Right lung (tissue), 5 donors: ENCODE measurements around the gene SSC4D. TPM values are rescaled to one million over a fixed set of nuclear protein-coding genes. Genes with fewer than 3 reads are reported as not detected.
A peak's percentile ranks its signal among the peaks of the same experiment; 100 is the strongest.
"Not testable (repeated sequence)": the region's sequence is repeated elsewhere in the genome, so short reads cannot be mapped to it uniquely, and the experiment has no call there.

Experiments used
- DNase-seq, 2 donors: peaks; one replicate each; pipeline ENCODE4 v3.0.0-alpha.2; 2013
- polyA plus RNA-seq, 5 donors: library from polyadenylated mRNA; unstranded; fragments of 120-200 nt; gene quantifications; one replicate each; pipeline versions ENCODE4 v1.2.1 to v1.2.3, GENCODE V29; 2013; ENCODE audit warnings: inconsistent platforms in 1 of 5, low replicate concordance in 1 of 5; ENCODE audit not compliant: insufficient read length in 5 of 5, insufficient read depth in 1 of 5

SSC4D gene
- polyA plus RNA-seq, 5 donors, result 0.99 to 2.0 (median 1.6) TPM

DNA sequence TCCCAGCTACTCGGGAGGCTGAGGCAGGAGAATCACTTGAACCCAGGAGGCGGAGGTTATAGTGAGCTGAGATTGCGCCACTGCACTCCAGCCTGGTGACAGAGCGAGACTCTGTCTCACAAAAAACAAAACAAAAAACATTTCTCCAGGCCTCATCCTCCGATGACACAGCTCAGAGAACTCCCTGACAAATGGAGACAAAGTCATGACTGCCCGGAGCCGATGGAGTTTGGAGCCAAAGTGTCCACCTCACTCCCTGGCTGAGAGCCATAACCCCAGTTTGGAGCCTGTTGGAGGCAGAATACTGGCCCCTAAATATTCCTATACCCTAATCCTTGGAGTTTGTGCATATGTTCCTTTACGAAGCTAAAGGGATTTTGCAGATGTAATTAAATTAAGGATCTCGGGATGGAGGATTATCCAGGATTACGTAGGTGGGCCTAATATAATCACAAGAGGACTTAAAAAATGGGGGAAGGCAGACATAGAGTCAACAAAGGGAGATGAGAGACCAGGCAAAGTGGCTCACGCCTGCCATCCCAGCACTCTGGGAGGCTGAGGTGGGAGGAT, 22.7 kb downstream of the SSC4D start:
- DNase-seq, result no peak

- DNase-seq, result no peak
Observed at GRCh38 chr7:76383089-76383944, 26.2 kb downstream of the SSC4D start.

DNA sequence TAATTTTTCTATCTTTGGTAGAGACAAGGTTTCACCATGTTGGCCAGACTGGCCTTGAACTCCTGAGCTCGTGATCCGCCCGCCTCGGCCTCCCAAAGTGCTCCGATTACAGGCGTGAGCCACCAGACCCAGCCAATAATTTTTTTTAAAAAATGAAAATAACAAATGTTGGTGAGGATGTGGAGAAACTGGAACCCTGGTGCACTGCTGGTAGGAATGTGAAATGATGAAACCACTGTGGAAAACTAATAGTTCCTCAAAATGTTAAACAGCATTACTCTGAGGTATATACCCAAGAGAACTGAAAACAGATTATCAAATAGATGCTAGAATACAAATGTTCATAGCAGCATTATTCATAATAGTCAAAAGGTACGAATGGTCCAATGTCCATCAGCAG, 27.7 kb downstream of the SSC4D start:
- DNase-seq, result no peak

- DNase-seq, result no peak
Observed at GRCh38 chr7:76380623-76380966, 28.9 kb downstream of the SSC4D start.

DNA sequence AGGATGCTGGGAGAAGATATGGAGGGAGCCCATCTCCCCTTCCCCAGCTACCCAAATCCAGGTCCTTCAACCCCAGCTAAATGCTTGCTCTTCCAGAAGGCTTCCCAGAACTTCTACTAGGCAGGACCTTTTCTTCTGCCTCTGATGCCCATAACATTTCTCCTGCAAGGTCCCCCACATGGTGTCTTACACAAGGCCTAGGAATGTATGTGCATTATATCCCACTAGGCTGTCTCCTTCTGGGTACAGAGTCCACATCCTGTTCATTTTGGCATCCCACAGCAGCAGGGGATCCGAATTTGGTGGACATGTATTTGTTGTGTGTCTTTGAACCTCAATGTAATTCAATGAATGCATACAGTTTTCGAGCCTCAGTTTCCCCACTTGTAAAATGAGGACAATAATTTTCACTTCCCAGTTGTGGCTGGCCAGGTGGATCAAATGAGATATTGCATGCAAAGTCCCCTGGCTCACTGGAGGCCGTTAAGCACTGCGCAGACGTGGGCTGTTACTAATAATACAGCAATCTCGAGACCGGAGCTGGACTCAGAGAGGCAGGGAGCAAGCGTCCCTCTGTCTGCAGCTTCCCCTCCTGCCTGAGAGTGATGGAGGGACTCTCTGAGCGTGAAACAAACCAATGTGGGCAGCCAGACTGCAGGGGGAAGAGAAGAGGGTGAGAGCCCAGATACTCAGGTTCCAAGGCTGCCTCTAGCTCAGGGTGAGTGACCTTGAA, 32.1 kb downstream of the SSC4D start:
- DNase-seq, result no peak

DNA sequence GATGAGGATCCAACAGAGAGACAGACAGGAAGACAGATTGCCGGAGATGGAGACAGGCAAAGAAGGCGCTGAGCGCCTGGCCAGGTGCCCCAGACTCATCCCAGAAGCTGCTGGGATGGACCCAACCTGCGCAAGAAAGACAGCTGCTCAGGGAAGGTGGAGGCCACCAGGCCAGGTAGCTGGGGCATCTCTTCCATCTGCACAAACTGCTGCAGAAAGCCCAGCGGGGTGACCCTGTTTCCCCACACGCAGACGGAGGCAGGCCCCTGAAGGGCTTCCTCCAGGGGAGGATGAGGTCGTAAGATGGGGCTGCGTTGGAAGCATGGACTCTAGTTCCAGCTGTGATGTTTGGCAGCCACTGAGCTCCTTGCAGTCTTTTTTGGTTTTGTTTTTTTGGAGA, 34.2 kb downstream of the SSC4D start:
- DNase-seq, result no peak

GRCh38 chr7:76372984-76373833, 36.3 kb downstream of the SSC4D start:
- no peak for DNase-seq

DNA sequence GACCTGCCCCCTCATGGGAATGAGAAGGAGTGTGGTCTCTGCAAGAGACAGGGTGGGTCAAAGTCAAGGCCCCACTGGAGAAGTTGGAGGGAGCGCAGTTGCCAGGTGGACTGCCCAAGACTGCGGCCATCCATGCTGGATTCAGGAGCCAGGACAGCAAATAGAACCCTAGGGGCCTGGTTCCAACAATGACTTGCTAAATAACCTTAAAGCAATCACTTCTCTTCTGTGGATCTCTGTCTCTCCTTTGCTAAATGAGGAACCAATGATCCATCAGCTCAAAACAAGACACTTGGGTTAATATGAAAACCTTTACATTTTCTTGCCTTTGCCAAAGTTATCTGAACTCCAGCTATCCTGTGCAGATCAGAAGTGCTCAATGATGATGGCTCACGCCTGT, 38.1 kb downstream of the SSC4D start:
- no peak for DNase-seq

GRCh38 chr7:76369018-76369417, 40.5 kb downstream of the SSC4D start:
- no peak for DNase-seq

DNA sequence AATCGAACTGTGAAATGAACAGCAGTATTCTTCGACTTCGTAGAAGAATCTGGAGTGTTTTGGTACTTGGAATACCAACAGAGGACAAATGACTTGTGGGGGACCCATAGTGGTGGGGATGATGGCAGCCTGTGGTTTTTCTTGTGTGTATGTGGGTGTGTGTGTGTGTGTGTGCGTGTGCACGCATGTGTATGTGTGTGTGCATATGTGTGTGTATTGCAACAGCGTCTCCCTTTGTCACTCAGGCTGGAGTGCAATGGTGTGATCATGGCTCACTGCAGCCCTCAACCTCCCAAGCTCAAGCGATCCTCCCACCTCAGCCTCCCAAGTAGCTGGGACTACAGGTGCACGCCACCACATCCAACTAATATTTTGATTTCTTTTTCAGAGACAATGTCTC, 41.3 kb downstream of the SSC4D start:
- DNase-seq, result no peak

DNA sequence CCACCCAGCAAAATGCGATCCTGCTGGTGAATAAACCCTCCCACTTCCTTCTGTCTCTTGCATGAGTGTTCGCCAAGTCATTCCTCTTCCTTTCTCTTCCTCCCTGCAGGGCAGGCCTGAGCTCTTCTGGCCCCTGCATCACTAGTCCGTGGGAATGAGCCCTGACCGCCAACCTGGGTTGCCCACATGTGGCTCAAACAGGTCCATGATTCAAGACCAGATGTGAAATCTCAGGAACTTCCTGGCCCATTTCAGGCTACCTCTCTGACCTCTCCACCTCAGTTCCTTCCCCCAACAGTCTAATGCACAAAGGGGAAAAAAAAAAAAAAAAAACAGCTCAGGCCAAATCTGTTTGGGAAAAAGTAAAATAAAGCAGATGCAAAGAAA, 45.3 kb downstream of the SSC4D start:
- DNase-seq, result peak in 1 of 2 donors; percentile 21

- not testable (repeated sequence) for DNase-seq
Observed at GRCh38 chr7:76363754-76364153, 45.7 kb downstream of the SSC4D start.

- no peak for DNase-seq
Observed at GRCh38 chr7:76359978-76360638, 49.4 kb downstream of the SSC4D start.

- DNase-seq, result peak; percentile 98 to 99
Observed at GRCh38 chr7:76359111-76359977, 50.2 kb downstream of the SSC4D start.

DNA sequence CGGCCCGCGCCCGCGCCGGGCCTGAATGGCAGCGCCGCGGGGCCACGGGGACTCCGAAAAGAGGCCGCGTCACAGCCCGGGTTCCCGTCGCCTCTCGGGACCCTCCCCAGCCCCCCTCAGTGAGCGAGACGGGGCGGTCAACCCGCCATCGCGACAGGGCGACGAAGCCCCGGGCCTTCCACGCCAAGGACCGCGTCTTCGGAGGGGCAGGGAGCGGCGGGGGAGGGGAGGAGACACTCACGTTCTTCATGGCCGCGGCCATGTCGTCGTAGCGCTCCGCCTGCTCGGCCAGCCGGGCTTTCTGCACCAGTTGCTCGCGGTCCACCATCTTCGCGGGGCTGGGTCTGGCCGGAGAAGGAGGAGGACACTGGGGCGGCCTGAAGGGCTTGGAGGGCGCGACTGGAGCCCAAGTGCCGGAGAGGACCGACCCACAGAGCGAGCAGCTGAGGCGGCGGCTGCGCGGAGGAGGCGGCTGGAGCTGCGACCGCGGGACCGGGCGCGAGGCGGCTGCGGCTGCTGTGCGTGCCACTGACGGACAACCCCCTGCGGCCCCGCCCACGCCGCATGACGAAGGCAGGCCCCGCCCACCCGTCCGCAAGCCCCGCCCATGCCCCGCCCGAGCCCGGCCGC, 50.9 kb downstream of the SSC4D start, which contains the start of gene YWHAG:
Gene YWHAG (minus strand): TSS at position 511 of the 630 bp plus-strand sequence. CDS start 183 bp downstream, at position 328.
- peak in 1 of 2 donors; percentile 91 for DNase-seq

GRCh38 chr7:76358011-76358480, 51.5 kb downstream of the SSC4D start:
- peak in 1 of 2 donors; percentile 38 for DNase-seq

DNA sequence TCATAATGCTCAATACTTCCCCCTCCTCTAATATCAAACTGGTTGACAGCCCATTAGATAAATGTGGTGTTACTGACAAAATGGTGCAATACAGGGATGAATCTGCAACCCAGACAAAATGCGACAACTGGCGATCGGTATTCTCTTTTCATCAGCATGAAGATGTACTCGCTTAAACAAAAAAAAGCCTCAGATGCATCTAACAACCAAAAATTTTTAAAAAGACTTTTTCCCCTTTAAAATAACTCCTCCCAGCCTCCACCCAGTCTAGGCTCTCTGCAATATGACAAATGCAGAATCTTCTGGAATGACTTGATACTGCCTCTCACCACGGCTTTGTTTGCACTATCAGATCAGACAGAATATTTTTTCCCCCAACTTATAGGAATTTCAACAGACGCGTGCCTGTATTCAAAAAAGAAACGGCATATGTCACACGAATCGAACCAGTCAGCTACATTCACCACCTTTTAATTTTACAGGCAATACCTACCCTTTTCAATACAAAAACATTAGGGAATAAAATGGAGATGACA, 52.0 kb downstream of the SSC4D start:
- DNase-seq, result peak in 1 of 2 donors; percentile 11

DNA sequence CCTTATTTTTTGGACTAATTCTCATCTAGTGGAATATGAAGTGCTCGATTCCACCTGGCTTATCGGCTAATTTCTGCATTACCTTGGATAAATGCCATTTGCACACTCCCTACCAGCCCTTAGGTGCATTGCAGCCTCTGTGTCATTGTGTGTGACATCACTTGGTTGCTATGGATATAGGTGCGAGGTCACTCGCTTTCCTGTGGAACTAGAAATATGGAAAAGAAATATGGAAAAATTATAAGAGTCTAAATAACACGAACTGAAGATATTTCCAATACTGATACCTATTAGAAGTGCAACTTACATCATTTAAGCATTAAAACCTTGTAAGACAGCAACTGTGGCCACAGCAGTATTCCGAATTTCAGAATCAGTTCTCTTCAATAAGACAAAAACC, 52.7 kb downstream of the SSC4D start:
- DNase-seq, result peak in 1 of 2 donors; percentile 19

GRCh38 chr7:76356115-76356514, 53.4 kb downstream of the SSC4D start:
- no peak for DNase-seq
